Ovary (tissue), 9 donors: ENCODE measurements around the gene AK9. TPM values are rescaled to one million over a fixed set of nuclear protein-coding genes. Genes with fewer than 3 reads are reported as not detected.
"Not testable (repeated sequence)": the region's sequence is repeated elsewhere in the genome, so short reads cannot be mapped to it uniquely, and the experiment has no call there.

Source experiments
- DNase-seq, 5 donors: peaks; one replicate each; pipeline ENCODE4 v3.0.0-alpha.2; 2019 to 2020
- H3K27ac ChIP-seq, 2 donors: fragments of 200-600 bp; one replicate each; pipeline versions ENCODE4 v1.5.1 to v1.8.0; 2019 to 2022
- H3K27me3 ChIP-seq: fragments of 200-600 bp; one replicate; pipeline ENCODE4 v1.8.0; 2022
- H3K36me3 ChIP-seq: fragments of 200-600 bp; sonication (generic); one replicate; pipeline ENCODE4 v1.5.1; 2019
- H3K4me1 ChIP-seq: one replicate; pipeline ENCODE4 v1.8.1; 2013; ENCODE audit warnings: mild to moderate bottlenecking, moderate library complexity; ENCODE audit not compliant: insufficient read depth
- H3K4me3 ChIP-seq: fragments of 200-600 bp; sonication (generic); one replicate; pipeline ENCODE4 v1.5.1; 2017
- H3K9me3 ChIP-seq, 2 donors: fragments of 200-600 bp in 1 of 2; sonication (generic) in 1 of 2; one replicate each; pipeline versions ENCODE4 v1.5.1 to v1.8.1; 2013 to 2019; ENCODE audit warnings: mild to moderate bottlenecking in 1 of 2, moderate library complexity in 1 of 2
- CTCF ChIP-seq, 3 donors: fragments of 450-650 bp in 2 of 3; fragments of 200-600 bp in 1 of 3; IDR thresholded peaks; one replicate each; pipeline versions ENCODE4 v1.5.1 to v1.8.0; 2016 to 2022; ENCODE audit warnings: antibody characterized with exemption in 3 of 3, mild to moderate bottlenecking in 1 of 3
- EP300 ChIP-seq: sonication (generic); formaldehyde crosslinking; IDR thresholded peaks from one replicate; pipeline ENCODE4 v1.6.1; 2017; ENCODE audit warnings: antibody characterized with exemption
- POLR2A ChIP-seq: fragments of 450-650 bp; IDR thresholded peaks from one replicate; pipeline ENCODE4 v1.6.1; 2017; ENCODE audit warnings: antibody characterized with exemption, mild to moderate bottlenecking, moderate library complexity
- WGBS, 3 donors: extraction: QIAGEN DNeasy Blood & Tissue Kit in 1 of 3; methylation state at CpG; one replicate each; pipeline versions ENCODE4 v1.1.5 to v1.1.7; 2013 to 2017; 5-methylcytosine and 5-hydroxymethylcytosine counted together
- intact Hi-C, 4 donors: fragments of 100-400 bp; cut with DNase I; formaldehyde crosslinking; loops; one replicate each; pipeline versions ENCODE4 v1.11.0 to v1.15.1; 2022 to 2023
- polyA plus RNA-seq, 2 donors: library from polyadenylated mRNA; stranded (reverse); fragments of 200-250 nt in 1 of 2; fragments of 350-450 nt in 1 of 2; fragmentation: Illumina TruSeq in 1 of 2; extraction: RNeasy Lipid Tissue Mini Kit (QIAGEN cat#74804) in 1 of 2; gene quantifications; one replicate each; pipeline ENCODE4 v1.2.3, GENCODE V29; 2013 to 2014
- total RNA-seq, 7 donors: library from RNA; depleted of rRNA in 2 of 7; stranded (reverse); fragments of >200 nt in 2 of 7; fragmentation: NEBNext Ultra II Directional in 3 of 7; extraction: Animal tissue kit (Norgen Biotek cat#: 25700) in 3 of 7; gene quantifications; one replicate each; pipeline versions ENCODE4 v1.1.0 to v1.2.4, GENCODE V29; 2016 to 2023
- donor health status: DM: no; HTN: no; CAD: no; lungs with moderate emphysema.
- donor health status: DM: no; HTN: no; CAD: no.
- donor health status: Bipolar disorder and iron deficiency.
- donor health status: DM: yes; HTN: yes; CAD: no.
- donor health status: DM: no; HTN: no; CAD: no.
- donor health status: DM: yes; HTN: yes; CAD: no.

Gene AK9
- total and polyA plus RNA-seq, 9 donors, result 2.9 to 17.5 (median 9.2) TPM

- Histone ChIP-seq H3K27me3 (no peaks in the 10 kb centered on the region), H3K9me3 (no peaks in the 10 kb centered on the region), H3K4me3 (no peak overlapping the region), H3K27ac (no peak overlapping the region), H3K4me1 (no peaks in the 10 kb centered on the region), H3K36me3 (no peaks in the 10 kb centered on the region)
- TF ChIP-seq CTCF (IDR thresholded peaks at IDR 0.05) (peak in 1 of 3 donors; percentile 26), EP300 (no peak), POLR2A (no peak)
- DNase-seq, result peak in 1 of 5 donors; percentile 21
- intact Hi-C loops, result loop anchor here in 1 of 4 donors (10.0 kb wide), 1 partner anchor 528 kb away; no protein-coding TSS in a partner anchor
- WGBS, 3 donors, result 58% methylated on average over 7 of the region's 7 CpGs
Observed at GRCh38 chr6:109526905-109527628, 163.9 kb downstream of the AK9 start.

GRCh38 chr6:109524129-109524528 lies 166.9 kb downstream of the AK9 start:
- TF ChIP-seq POLR2A (no peak), CTCF (IDR thresholded peaks at IDR 0.05) (no peak), EP300 (no peak)
- Histone ChIP-seq H3K4me3 (no peak overlapping the region), H3K9me3 (no peaks in the 10 kb centered on the region), H3K27me3 (no peaks in the 10 kb centered on the region), H3K27ac (no peak overlapping the region), H3K36me3 (no peaks in the 10 kb centered on the region), H3K4me1 (no peaks in the 10 kb centered on the region)
- DNase-seq, result no peak
- intact Hi-C loops, result loop anchor here in 1 of 4 donors (10.0 kb wide), 1 partner anchor 531 kb away; no protein-coding TSS in a partner anchor

GRCh38 chr6:109523478-109523877 lies 167.5 kb downstream of the AK9 start:
- intact Hi-C loops, result loop anchor here in 1 of 4 donors (10.0 kb wide), 1 partner anchor 531 kb away; no protein-coding TSS in a partner anchor
- no peak for DNase-seq
- H3K27ac ChIP-seq, result no peak overlapping the region
- H3K27me3 ChIP-seq, result no peaks in the 10 kb centered on the region
- no peaks in the 10 kb centered on the region for H3K9me3 ChIP-seq
- no peaks in the 10 kb centered on the region for H3K36me3 ChIP-seq
- TF ChIP-seq EP300 (no peak), POLR2A (no peak), CTCF (IDR thresholded peaks at IDR 0.05) (no peak)
- 83 to 96% (median 91%) methylated on average over 2 of the region's 2 CpGs for WGBS, 3 donors
- no peaks in the 10 kb centered on the region for H3K4me1 ChIP-seq
- no peak overlapping the region for H3K4me3 ChIP-seq

- intact Hi-C loops, result loop anchor here in 1 of 4 donors (10.0 kb wide), 1 partner anchor 534 kb away; no protein-coding TSS in a partner anchor
- Histone ChIP-seq H3K4me3 (no peak overlapping the region), H3K4me1 (no peaks in the 10 kb centered on the region), H3K9me3 (no peaks in the 10 kb centered on the region), H3K27me3 (no peaks in the 10 kb centered on the region), H3K27ac (no peak overlapping the region), H3K36me3 (no peaks in the 10 kb centered on the region)
- DNase-seq, result no peak
- TF ChIP-seq EP300, result no peak
- WGBS, 3 donors, result 81 to 84% (median 83%) methylated on average over 3 of the region's 3 CpGs
Observed at GRCh38 chr6:109521080-109521479, 169.9 kb downstream of the AK9 start.

- not testable (repeated sequence) for H3K4me3 ChIP-seq, H3K4me1 ChIP-seq, H3K36me3 ChIP-seq, H3K27me3 ChIP-seq, H3K9me3 ChIP-seq, H3K27ac ChIP-seq, DNase-seq
- intact Hi-C loops, result loop anchor here in 1 of 4 donors (10.0 kb wide), 1 partner anchor 535 kb away; no protein-coding TSS in a partner anchor
Observed at GRCh38 chr6:109519647-109520046, 171.4 kb downstream of the AK9 start.
